Stimulated activated naive B cell treated with anti-CD40 and anti-IgM and Interleukin-4, amounts not matched to agents 10 μg/mL and 1 μg/mL and 100 μg/mL, for 72 hours (primary cell): Measurements from ENCODE around the gene CCDC47.
"Not testable (repeated sequence)": the region's sequence is repeated elsewhere in the genome, so short reads cannot be mapped to it uniquely, and the experiment has no call there.

ENCODE experiments used
- ATAC-seq, 2 donors: fragments of 150-1000 bp; cut with Tn5 transposase; replicated peaks; 2 replicates each; pipeline ENCODE4 v1.10.0; 2021; ENCODE audit warnings: moderate library complexity in 1 of 2
- DNase-seq: peaks from one replicate; pipeline ENCODE4 v3.0.0; 2021
- H3K27ac Mint-ChIP-seq: one replicate; pipeline ENCODE4 v1.8.0; 2022; ENCODE audit warnings: mild to moderate bottlenecking, mixed read lengths
- H3K27me3 Mint-ChIP-seq, 2 donors: one replicate each; pipeline ENCODE4 v1.8.0; 2022; ENCODE audit warnings: mixed read lengths in 2 of 2
- H3K36me3 Mint-ChIP-seq, 2 donors: one replicate each; pipeline ENCODE4 v1.8.0; 2022; ENCODE audit warnings: mixed read lengths in 2 of 2, mild to moderate bottlenecking in 1 of 2
- H3K4me1 Mint-ChIP-seq, 2 donors: one replicate each; pipeline ENCODE4 v1.8.0; 2022; ENCODE audit warnings: mixed read lengths in 2 of 2, mild to moderate bottlenecking in 1 of 2
- H3K4me3 Mint-ChIP-seq, 2 donors: one replicate each; pipeline ENCODE4 v1.8.0; 2022; ENCODE audit warnings: mild to moderate bottlenecking in 2 of 2, mixed read lengths in 2 of 2, moderate library complexity in 1 of 2
- H3K9me3 Mint-ChIP-seq, 2 donors: one replicate each; pipeline ENCODE4 v1.8.0; 2022; ENCODE audit warnings: mixed read lengths in 2 of 2, mild to moderate bottlenecking in 1 of 2

The CCDC47 gene

DNA sequence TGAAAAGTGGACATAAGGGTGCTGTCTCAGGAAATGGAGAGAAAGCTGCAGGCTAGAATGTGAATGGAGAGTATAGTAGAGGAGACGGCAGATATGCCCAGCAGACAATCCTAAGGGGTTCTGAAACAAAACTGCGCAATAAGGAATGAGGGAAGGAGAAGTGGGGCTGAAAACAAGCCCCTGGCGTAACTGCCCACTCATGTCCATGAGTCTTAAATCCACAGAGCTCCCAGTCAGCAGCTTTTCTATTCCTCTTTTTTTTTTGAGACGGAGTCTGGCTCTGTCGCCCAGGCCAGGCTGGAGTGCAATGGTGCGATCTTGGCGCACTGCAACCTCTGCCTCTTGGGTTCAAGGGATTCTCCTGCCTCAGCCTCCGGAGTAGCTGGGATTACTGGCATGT, 37.7 kb downstream of the CCDC47 start:
- Mint-ChIP-seq H3K27ac (no peak overlapping the region), H3K27me3 (no peaks in the 10 kb centered on the region)
- no peak for ATAC-seq

DNA sequence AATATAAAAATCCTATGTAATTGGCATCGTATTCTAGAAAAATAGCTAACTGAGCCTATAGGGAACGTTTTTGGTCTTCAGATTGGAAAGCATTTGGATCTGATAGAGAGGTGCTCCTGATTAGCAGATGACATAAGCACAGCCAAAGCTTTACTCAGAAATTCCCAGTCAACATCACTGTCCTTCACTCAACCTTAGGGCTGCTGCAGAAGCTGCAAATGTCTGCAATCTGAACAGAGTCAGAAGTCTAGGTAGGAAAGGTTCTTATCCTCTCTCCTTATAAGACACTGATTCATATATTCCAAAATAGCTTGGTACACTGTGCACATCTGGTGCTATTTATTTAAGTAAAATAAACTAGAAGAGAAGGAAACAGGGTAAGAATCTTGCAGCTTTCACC, 51.0 kb downstream of the CCDC47 start:
- no peak for ATAC-seq
- H3K9me3 Mint-ChIP-seq = no peaks in the 10 kb centered on the region
- H3K27ac Mint-ChIP-seq = no peak overlapping the region
- no peak overlapping the region for H3K4me3 Mint-ChIP-seq
- no peak for DNase-seq
- peaks cover 26 to 29% of the 10 kb centered on the region in 2 donors for H3K36me3 Mint-ChIP-seq
- H3K27me3 Mint-ChIP-seq = no peaks in the 10 kb centered on the region
- no peaks in the 10 kb centered on the region for H3K4me1 Mint-ChIP-seq

More for the DNA sequence above, 37.7 kb downstream of the CCDC47 start:
- DNase-seq = no peak
- Mint-ChIP-seq H3K4me1 (peaks cover 10 to 30% of the 10 kb centered on the region in 2 donors), H3K4me3 (no peak overlapping the region), H3K9me3 (no peaks in the 10 kb centered on the region), H3K36me3 (peaks cover 11 to 22% of the 10 kb centered on the region in 2 donors)

- not testable (repeated sequence) for H3K27ac Mint-ChIP-seq
- peaks cover 26 to 30% of the 10 kb centered on the region in 2 donors for H3K36me3 Mint-ChIP-seq
Measured at GRCh38 chr17:63720194-63720593, 53.2 kb downstream of the CCDC47 start.

DNA sequence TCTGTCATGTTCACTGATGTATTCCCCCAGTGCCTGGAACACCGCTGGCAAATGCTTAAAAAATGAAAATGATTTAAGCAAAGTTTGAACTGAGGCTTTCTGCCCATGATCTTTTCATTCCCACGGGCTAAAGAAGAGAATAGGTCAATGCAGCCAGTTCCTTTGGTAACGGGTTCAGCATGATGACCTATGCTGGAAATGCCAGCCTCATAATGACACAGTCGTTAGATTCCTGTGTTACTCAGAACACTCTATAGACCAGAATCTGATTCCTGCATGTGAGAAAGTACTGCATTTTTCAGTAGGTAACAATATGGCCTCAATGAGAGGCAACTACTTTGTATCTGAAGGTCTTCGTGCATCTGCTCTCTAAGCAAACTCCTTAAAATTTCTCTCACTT, 54.4 kb downstream of the CCDC47 start:
- Mint-ChIP-seq H3K4me3 (no peak overlapping the region), H3K27me3 (no peaks in the 10 kb centered on the region), H3K9me3 (no peaks in the 10 kb centered on the region), H3K36me3 (peaks cover 20 to 31% of the 10 kb centered on the region in 2 donors), H3K4me1 (peaks cover 0 to 5% of the 10 kb centered on the region in 2 donors), H3K27ac (no peak overlapping the region)
- DNase-seq = no peak
- ATAC-seq = no peak

More at GRCh38 chr17:63720194-63720593, 53.2 kb downstream of the CCDC47 start:
- H3K27me3 Mint-ChIP-seq, ATAC-seq, H3K4me1 Mint-ChIP-seq, H3K4me3 Mint-ChIP-seq, H3K9me3 Mint-ChIP-seq, DNase-seq: not testable (repeated sequence)

DNA sequence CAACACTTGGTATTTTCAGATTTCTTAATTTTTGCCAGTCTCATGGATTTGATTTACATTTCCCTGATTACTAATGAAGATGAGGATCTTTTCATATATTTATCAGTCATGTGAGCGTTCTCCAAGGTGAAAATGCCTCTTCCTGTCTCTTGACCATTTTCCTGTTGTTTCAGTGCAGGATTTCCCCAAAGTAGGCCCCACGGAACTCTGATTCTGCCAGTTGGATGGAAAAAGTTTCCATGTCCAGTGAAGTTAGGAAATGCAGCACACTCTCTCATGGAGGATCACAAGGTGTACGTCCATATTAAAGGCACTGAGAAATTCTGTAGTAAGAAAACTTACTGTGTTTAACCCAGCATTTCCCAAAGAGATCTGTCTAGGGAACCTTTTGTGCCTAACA, 57.0 kb downstream of the CCDC47 start:
- ATAC-seq (no peak), DNase-seq (no peak)
- H3K9me3 Mint-ChIP-seq = no peaks in the 10 kb centered on the region
- H3K27ac Mint-ChIP-seq = no peak overlapping the region
- no peaks in the 10 kb centered on the region for H3K27me3 Mint-ChIP-seq
- H3K4me3 Mint-ChIP-seq = no peak overlapping the region
- H3K36me3 Mint-ChIP-seq = peaks cover 20 to 30% of the 10 kb centered on the region in 2 donors
- peaks cover 0 to 5% of the 10 kb centered on the region in 2 donors for H3K4me1 Mint-ChIP-seq

GRCh38 chr17:63714550-63715277, 58.7 kb downstream of the CCDC47 start:
- H3K27me3 Mint-ChIP-seq = no peaks in the 10 kb centered on the region
- no peak for ATAC-seq
- no peak overlapping the region for H3K4me3 Mint-ChIP-seq
- H3K27ac Mint-ChIP-seq = no peak overlapping the region
- H3K4me1 Mint-ChIP-seq = peaks cover 0 to 13% of the 10 kb centered on the region in 2 donors
- DNase-seq = no peak
- H3K9me3 Mint-ChIP-seq = no peaks in the 10 kb centered on the region
- H3K36me3 Mint-ChIP-seq = peaks cover 19 to 39% of the 10 kb centered on the region in 2 donors

- DNase-seq = no peak
- no peaks in the 10 kb centered on the region for H3K27me3 Mint-ChIP-seq
- no peak overlapping the region for H3K4me3 Mint-ChIP-seq
- H3K9me3 Mint-ChIP-seq = no peaks in the 10 kb centered on the region
- peaks cover 21 to 42% of the 10 kb centered on the region in 2 donors for H3K36me3 Mint-ChIP-seq
- no peak for ATAC-seq
- H3K4me1 Mint-ChIP-seq = peaks cover 19 to 54% of the 10 kb centered on the region in 2 donors
- H3K27ac Mint-ChIP-seq = no peak overlapping the region
Measured at GRCh38 chr17:63709110-63709509, 64.3 kb downstream of the CCDC47 start.

DNA sequence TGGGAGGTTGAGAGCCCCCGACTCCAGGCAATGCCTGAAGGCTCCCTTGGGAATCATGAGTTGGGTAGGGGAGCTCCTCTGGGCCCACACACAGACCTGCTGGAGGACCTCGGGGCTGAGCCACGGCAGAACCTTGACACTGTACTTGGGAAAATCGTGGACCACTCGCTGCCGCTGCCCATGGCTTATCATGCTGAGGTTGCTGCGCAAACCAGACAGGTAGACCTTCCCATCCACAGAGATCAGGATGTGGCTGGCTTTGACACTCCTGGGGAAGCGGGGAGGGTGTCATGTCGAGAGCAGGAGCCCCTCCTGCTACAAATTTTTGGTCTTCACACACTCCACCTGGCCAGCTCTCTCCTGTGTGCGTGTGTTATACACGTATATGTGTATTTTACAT, 66.2 kb downstream of the CCDC47 start:
- H3K27ac Mint-ChIP-seq = no peak overlapping the region
- H3K4me3 Mint-ChIP-seq = no peak overlapping the region
- no peaks in the 10 kb centered on the region for H3K27me3 Mint-ChIP-seq
- H3K4me1 Mint-ChIP-seq = peaks cover 37 to 73% of the 10 kb centered on the region in 2 donors
- H3K36me3 Mint-ChIP-seq = peaks cover 28 to 56% of the 10 kb centered on the region in 2 donors
- H3K9me3 Mint-ChIP-seq = no peaks in the 10 kb centered on the region
- no peak for ATAC-seq
- DNase-seq = no peak

- no peak for ATAC-seq
- Mint-ChIP-seq H3K4me1 (peaks cover 41 to 80% of the 10 kb centered on the region in 2 donors), H3K9me3 (no peaks in the 10 kb centered on the region), H3K27ac (peak overlapping the region; percentile 83), H3K4me3 (no peak overlapping the region), H3K36me3 (peaks cover 30 to 55% of the 10 kb centered on the region in 2 donors), H3K27me3 (no peaks in the 10 kb centered on the region)
- DNase-seq = no peak
Measured at GRCh38 chr17:63706336-63707082, 66.9 kb downstream of the CCDC47 start.

DNA sequence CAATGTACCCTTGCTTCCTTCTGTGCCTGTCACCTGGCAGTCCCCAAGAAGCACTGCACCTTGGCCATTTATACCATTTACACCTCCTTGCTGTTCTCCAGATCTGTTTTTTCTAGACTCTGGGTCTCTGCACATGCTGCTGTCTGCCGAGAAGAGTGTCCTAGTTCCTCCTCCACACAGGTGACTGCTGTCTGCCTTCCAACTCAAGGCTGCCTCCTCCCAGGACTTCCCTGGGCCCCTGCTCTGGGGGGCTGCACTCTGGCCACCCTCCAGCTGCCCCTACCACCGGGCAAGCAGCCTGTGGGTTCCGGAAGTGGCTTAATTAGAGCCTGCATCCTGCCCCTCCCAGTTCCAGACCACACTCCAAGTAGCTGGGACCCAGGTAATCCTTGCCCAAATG, 67.7 kb downstream of the CCDC47 start:
- Mint-ChIP-seq H3K4me1 (peaks cover 45 to 86% of the 10 kb centered on the region in 2 donors), H3K4me3 (no peak overlapping the region), H3K27me3 (no peaks in the 10 kb centered on the region), H3K36me3 (peaks cover 33 to 59% of the 10 kb centered on the region in 2 donors), H3K9me3 (no peaks in the 10 kb centered on the region), H3K27ac (peak overlapping the region; percentile 83)
- DNase-seq (no peak), ATAC-seq (no peak)

DNA sequence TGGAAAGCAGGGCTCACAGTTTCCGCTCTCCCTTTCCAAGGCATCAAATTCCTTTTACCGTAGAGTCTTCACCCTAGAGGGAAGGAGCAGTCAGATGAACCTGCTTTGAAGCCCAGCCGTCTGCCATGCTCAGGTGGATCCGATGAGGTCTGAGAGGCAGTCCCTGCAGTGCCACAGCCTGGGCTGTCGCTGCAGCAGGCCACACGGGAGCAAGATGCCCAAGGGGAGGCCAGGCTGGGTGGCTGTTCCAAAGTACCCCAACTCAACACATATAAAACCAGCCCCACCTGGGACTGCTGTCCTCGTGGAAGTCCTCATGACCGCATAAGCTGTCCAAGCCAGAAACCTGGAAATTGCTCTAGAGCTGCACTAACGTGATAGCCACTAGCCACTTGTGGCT, 68.6 kb downstream of the CCDC47 start:
- Mint-ChIP-seq H3K27ac (no peak overlapping the region), H3K36me3 (peaks cover 31 to 53% of the 10 kb centered on the region in 2 donors), H3K4me3 (no peak overlapping the region), H3K4me1 (peaks cover 45 to 80% of the 10 kb centered on the region in 2 donors), H3K27me3 (no peaks in the 10 kb centered on the region), H3K9me3 (no peaks in the 10 kb centered on the region)
- DNase-seq (no peak), ATAC-seq (no peak)

DNA sequence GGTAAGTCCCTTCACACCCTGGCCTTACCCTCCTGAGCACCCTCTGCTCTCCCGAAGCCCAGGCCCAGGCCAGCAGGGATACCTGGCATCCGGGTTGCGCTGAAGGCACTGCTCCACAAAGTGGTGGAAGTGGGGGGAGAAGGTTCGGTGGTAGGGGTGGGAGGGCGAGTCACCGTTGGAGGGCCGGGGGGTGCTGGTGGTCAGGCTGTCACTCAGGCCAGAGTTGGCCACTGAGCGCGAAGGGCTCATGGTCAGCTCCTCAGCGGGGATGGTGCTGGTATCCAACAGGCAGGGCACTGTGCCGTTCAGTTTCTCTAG, 69.2 kb downstream of the CCDC47 start:
- H3K36me3 Mint-ChIP-seq = peaks cover 27 to 47% of the 10 kb centered on the region in 2 donors

GRCh38 chr17:63703556-63704258, 69.7 kb downstream of the CCDC47 start:
- peak overlapping the region; percentile 93 for H3K27ac Mint-ChIP-seq
- H3K36me3 Mint-ChIP-seq = peaks cover 22 to 42% of the 10 kb centered on the region in 2 donors
- H3K4me1 Mint-ChIP-seq = peaks cover 38 to 72% of the 10 kb centered on the region in 2 donors
- H3K4me3 Mint-ChIP-seq = peak overlapping the region; percentile 46 to 72
- no peak for DNase-seq
- no peaks in the 10 kb centered on the region for H3K27me3 Mint-ChIP-seq
- no peaks in the 10 kb centered on the region for H3K9me3 Mint-ChIP-seq
- ATAC-seq = no peak

More for the DNA sequence above, 69.2 kb downstream of the CCDC47 start:
- no peaks in the 10 kb centered on the region for H3K9me3 Mint-ChIP-seq
- peaks cover 42 to 77% of the 10 kb centered on the region in 2 donors for H3K4me1 Mint-ChIP-seq
- H3K4me3 Mint-ChIP-seq = peak overlapping the region; percentile 46 to 72
- no peak overlapping the region for H3K27ac Mint-ChIP-seq
- no peak for DNase-seq
- no peaks in the 10 kb centered on the region for H3K27me3 Mint-ChIP-seq
- ATAC-seq = no peak

DNA sequence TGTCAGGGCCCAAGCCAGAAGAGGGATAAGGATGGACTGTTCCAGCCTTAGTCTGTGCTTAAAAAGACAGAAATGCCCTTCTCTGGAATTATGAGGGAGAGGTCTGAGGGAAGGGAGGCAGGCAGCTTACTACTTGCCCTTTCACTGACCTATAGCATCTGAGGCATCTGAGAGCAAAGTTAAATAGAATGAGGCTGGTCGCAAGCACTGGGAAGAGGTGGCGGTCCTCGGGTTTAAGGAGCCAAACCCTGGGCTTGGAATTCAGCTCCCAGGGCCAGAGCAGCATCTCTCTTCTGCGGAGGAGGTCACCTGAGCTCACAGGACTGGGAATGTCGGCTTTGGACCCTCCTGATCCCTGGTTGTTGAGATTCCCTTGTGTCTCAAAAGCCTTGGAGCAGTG, 70.4 kb downstream of the CCDC47 start:
- no peaks in the 10 kb centered on the region for H3K9me3 Mint-ChIP-seq
- no peaks in the 10 kb centered on the region for H3K27me3 Mint-ChIP-seq
- H3K27ac Mint-ChIP-seq = peak overlapping the region; percentile 97
- ATAC-seq (no peak), DNase-seq (no peak)
- peaks cover 38 to 70% of the 10 kb centered on the region in 2 donors for H3K4me1 Mint-ChIP-seq
- H3K36me3 Mint-ChIP-seq = peaks cover 26 to 47% of the 10 kb centered on the region in 2 donors
- peak overlapping the region; percentile 88 to 90 for H3K4me3 Mint-ChIP-seq
